T47D (cell line): ENCODE data around the gene MPP3.

Source experiments
- DNase-seq, 2 experiments: peaks; one replicate each; pipeline versions ENCODE4 v3.0.0 to v3.0.0-alpha.2; 2011 to 2012; ENCODE audit warnings: low read depth in 1 of 2, low spot score in 1 of 2
- JUND ChIP-seq: IDR thresholded peaks from 2 replicates; pipeline ENCODE4 v1.6.1; 2012; ENCODE audit warnings: low read depth
- in situ Hi-C: cut with HindIII; loops from 2 replicates; pipeline ENCODE4 v1.10.0; 2016; ENCODE audit warnings: low sequenced_read_pairs, low pct_unique_long_range_greater_than_20kb

The MPP3 gene

DNA sequence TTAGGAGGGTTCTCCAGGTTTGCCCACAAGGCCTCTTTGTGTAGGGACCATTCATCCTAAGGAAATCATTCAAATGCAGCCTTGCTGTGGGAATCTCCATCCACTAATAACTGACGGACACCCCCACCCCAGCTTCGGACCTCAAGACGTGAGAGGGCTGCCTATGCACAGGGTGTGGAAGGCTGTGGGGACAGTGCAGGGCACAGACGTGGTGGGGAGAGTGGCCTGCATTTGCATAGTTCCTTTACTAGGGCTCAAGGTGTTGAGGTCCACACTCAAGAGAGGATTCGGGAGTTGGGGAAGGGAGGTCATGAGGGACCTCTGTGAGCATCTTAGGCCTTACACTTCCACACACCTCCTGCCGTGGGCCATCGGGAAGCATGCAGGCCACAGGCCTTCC is 64.0 kb downstream of the MPP3 start:
- DNase-seq = no peak
- in situ Hi-C loops = no loop called here
- TF ChIP-seq JUND = no peak

DNA sequence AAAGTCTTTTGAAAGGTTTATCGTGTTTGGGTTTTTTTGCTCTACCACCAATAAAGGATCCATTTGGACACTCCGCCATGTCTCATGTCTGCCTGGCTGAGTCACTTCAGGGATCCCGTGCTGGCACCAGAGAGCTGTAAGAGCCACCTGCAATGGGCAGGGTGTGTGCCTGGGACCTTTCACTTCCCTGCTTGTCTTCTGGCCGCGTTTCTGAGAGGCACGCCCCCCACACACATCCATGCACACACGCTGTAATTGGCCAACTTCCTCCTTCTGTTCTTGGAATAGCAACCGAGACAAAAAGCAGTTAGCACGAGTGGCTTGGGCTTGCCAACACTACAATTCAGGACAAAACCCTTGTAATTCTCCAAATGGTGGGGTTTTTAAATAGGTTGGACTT is 64.6 kb downstream of the MPP3 start:
- TF ChIP-seq JUND = no peak
- DNase-seq = no peak
- in situ Hi-C loops = no loop called here

GRCh38 chr17:43767713-43768059 is 65.3 kb downstream of the MPP3 start:
- DNase-seq = no peak
- in situ Hi-C loops = no loop called here
- TF ChIP-seq JUND = no peak

DNA sequence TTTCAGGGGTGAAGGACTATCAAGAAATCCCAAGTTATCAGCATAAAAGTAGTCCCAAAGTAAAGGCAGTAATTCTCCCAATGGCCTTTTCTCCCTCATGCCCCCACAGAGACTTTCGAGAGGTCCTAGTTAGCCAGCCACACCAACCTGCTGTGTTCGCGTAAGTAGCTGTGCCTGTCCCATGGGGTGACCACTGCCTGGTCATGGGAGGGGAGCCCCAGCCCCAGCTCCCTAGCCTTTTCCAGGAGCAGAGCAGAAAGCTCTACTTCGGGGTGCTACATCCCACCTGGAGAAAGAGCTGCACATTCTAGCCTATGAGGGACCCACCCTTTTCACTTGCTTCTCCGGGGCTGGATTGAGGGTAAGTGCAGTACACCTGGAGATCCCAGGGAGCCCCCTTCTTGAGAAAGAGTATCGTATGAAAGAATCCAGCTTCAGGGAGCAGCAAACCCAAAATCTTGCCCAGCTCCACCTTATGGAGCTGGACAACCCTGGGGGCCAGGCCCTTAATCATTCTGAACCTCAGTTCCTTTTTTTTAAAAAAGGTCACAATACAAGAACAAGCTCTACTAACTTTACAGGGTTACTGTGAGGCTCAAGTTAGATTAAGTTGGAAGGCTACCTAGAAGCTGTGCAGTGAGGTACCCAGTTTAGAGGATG is 65.8 kb downstream of the MPP3 start:
- no peak for TF ChIP-seq JUND
- in situ Hi-C loops = no loop called here
- no peak for DNase-seq

GRCh38 chr17:43766413-43767052 is 66.4 kb downstream of the MPP3 start:
- no peak for TF ChIP-seq JUND
- in situ Hi-C loops = no loop called here
- peak in 1 of 2 experiments; percentile 63 for DNase-seq

GRCh38 chr17:43760254-43760852 is 72.6 kb downstream of the MPP3 start:
- TF ChIP-seq JUND = no peak
- in situ Hi-C loops = no loop called here

GRCh38 chr17:43759836-43760235 is 73.1 kb downstream of the MPP3 start:
- in situ Hi-C loops = no loop called here

More at GRCh38 chr17:43760254-43760852, 72.6 kb downstream of the MPP3 start:
- peak; percentile 96 to 97 for DNase-seq

GRCh38 chr17:43758497-43759174 is 74.3 kb downstream of the MPP3 start, which contains the start of gene SOST:
SOST (minus strand) TSS chr17:43758791; CDS start chr17:43758741, 50 bp downstream.
- in situ Hi-C loops = no loop called here
- no peak for DNase-seq
- TF ChIP-seq JUND = no peak

More at GRCh38 chr17:43759836-43760235, 73.1 kb downstream of the MPP3 start:
- DNase-seq = no peak
- no peak for TF ChIP-seq JUND

GRCh38 chr17:43758086-43758485 is 74.9 kb downstream of the MPP3 start:
- no peak for TF ChIP-seq JUND
- no peak for DNase-seq
- in situ Hi-C loops = no loop called here

DNA sequence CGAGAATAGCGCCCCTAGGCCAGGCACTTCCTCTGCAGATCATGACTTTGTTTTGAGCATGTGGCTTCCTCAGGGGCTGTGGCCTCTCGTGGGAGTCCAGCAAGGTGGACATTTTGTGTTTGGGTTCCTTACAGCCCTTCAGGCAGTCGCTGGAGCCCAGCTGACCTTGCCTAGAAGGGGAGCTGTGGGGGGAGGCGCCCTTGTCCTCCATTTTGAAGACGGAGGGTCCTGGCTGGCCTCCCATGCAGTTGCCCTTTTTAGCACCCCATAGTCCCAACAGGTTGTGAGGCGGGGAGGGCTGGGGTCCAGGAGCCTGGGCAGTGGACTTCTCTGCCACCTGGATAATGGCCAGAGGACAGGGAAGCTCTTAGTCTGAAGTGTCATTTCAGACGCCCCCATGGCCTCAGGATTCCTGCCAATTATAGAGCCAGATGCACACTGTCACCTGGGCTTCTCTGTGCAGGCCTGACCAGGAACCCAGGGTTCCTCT is 75.7 kb downstream of the MPP3 start:
- no peak for DNase-seq
- in situ Hi-C loops = no loop called here
- no peak for TF ChIP-seq JUND

- no peak for DNase-seq
- TF ChIP-seq JUND = no peak
- in situ Hi-C loops = no loop called here
These were observed 76.7 kb downstream of the MPP3 start for GRCh38 chr17:43756201-43756600.

DNA sequence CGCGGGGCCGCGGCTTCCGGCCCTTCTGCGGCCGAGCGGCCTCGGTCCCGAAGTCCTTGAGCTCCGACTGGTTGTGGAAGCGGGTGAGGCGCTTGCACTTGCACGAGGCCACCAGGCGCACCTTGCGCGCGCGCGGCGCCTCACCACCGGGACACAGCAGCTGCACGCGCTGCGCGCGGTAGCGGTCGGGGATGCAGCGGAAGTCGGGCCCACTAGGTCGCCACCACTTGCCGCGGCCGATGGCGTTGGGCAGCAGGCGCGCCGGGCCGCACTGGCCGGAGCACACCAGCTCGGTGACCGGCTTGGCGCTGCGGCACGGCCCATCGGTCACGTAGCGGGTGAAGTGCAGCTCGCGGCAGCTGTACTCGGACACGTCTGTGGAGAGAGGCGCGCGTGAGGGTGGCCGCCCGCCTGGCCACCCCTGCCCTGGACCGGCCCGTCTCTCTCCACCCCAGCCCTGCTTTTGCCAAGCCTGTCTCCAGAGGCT is 77.5 kb downstream of the MPP3 start:
- DNase-seq = no peak
- no peak for TF ChIP-seq JUND
- in situ Hi-C loops = no loop called here
